Measurements from ENCODE around the gene DUSP16.
"Not testable (repeated sequence)": the region's sequence is repeated elsewhere in the genome, so short reads cannot be mapped to it uniquely, and the experiment has no call there.

DNA sequence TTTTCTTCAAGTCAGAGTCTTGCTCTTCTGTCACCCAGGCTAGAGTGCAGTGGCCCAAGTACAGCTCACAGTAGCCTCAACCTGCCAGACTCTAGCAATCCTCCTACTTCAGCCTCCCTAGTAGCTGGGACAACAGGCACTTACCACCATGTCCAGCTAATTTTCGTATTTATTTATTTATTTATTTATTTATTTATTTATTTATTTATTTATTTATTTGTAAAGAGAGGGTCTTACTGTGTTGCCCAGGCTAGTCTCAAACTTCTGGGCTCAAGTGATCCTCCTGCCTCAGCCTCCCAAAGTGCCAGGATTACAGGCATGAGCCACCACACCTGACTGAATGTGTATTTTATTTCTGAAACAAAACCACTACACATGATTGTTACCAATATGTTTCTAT is 18.1 kb upstream of the DUSP16 start:
- TF ChIP-seq, protein P1, sequence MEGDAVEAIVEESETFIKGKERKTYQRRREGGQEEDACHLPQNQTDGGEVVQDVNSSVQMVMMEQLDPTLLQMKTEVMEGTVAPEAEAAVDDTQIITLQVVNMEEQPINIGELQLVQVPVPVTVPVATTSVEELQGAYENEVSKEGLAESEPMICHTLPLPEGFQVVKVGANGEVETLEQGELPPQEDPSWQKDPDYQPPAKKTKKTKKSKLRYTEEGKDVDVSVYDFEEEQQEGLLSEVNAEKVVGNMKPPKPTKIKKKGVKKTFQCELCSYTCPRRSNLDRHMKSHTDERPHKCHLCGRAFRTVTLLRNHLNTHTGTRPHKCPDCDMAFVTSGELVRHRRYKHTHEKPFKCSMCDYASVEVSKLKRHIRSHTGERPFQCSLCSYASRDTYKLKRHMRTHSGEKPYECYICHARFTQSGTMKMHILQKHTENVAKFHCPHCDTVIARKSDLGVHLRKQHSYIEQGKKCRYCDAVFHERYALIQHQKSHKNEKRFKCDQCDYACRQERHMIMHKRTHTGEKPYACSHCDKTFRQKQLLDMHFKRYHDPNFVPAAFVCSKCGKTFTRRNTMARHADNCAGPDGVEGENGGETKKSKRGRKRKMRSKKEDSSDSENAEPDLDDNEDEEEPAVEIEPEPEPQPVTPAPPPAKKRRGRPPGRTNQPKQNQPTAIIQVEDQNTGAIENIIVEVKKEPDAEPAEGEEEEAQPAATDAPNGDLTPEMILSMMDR (IDR thresholded peaks at IDR 0.05) = not testable (repeated sequence)
- not testable (repeated sequence) for TF ChIP-seq POLR2A (IDR thresholded peaks at IDR 0.05)
